Measurements from ENCODE around the gene TPK1.

- TF ChIP-seq, protein P1, sequence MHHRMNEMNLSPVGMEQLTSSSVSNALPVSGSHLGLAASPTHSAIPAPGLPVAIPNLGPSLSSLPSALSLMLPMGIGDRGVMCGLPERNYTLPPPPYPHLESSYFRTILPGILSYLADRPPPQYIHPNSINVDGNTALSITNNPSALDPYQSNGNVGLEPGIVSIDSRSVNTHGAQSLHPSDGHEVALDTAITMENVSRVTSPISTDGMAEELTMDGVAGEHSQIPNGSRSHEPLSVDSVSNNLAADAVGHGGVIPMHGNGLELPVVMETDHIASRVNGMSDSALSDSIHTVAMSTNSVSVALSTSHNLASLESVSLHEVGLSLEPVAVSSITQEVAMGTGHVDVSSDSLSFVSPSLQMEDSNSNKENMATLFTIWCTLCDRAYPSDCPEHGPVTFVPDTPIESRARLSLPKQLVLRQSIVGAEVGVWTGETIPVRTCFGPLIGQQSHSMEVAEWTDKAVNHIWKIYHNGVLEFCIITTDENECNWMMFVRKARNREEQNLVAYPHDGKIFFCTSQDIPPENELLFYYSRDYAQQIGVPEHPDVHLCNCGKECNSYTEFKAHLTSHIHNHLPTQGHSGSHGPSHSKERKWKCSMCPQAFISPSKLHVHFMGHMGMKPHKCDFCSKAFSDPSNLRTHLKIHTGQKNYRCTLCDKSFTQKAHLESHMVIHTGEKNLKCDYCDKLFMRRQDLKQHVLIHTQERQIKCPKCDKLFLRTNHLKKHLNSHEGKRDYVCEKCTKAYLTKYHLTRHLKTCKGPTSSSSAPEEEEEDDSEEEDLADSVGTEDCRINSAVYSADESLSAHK (tag by site-specific recombination; IDR thresholded peaks at IDR 0.05) = no peak
- TF ChIP-seq YY1 (tag by site-specific recombination; IDR thresholded peaks at IDR 0.05) (no peak), CTCF (tag by site-specific recombination; IDR thresholded peaks at IDR 0.05) (no peak), ZNF529 (tag by site-specific recombination; IDR thresholded peaks at IDR 0.05; ENCODE audit: insufficient replicate concordance) (no peak)
Observed at GRCh38 chr7:144728551-144728950, 107.3 kb downstream of the TPK1 start.

All from HEK293 (cell line).